GM18868 (cell line): ENCODE measurements around the gene PLEKHG1.

Experiments
- ATAC-seq: cut with Tn5 transposase; IDR thresholded peaks from one replicate; pipeline ENCODE4 v1.9.1; 2021; ENCODE audit warnings: mild to moderate bottlenecking, moderate library complexity; ENCODE audit not compliant: unreplicated experiment

PLEKHG1 gene

GRCh38 chr6:150637266-150637665 is 37.6 kb downstream of the PLEKHG1 start:
- ATAC-seq, result no peak

GRCh38 chr6:150638267-150638666 is 38.6 kb downstream of the PLEKHG1 start:
- no peak for ATAC-seq

GRCh38 chr6:150638765-150639164 is 39.1 kb downstream of the PLEKHG1 start:
- no peak for ATAC-seq

GRCh38 chr6:150639823-150640331 is 40.2 kb downstream of the PLEKHG1 start:
- ATAC-seq, result no peak

GRCh38 chr6:150640556-150641209 is 41.0 kb downstream of the PLEKHG1 start:
- peak; percentile 36 for ATAC-seq

GRCh38 chr6:150641398-150642139 is 41.9 kb downstream of the PLEKHG1 start:
- ATAC-seq, result peak; percentile 54

- ATAC-seq, result no peak
These were observed 46.5 kb downstream of the PLEKHG1 start for GRCh38 chr6:150646228-150646627.

GRCh38 chr6:150647051-150647450 is 47.4 kb downstream of the PLEKHG1 start:
- ATAC-seq, result no peak
